HepG2 (cell line): ENCODE results near the gene FCHO1. TPM values are rescaled to one million over a fixed set of nuclear protein-coding genes. Genes with fewer than 3 reads are reported as not detected.

Source experiments
- ATAC-seq: fragments of 200-7000 bp; cut with Tn5 transposase; 3 replicates; pipeline ENCODE4 v1.9.1; 2020; ENCODE audit warnings: mild to moderate bottlenecking, moderate library complexity
- BruUV-seq: library from RNA; stranded (reverse); fragments of 400-500 nt; replicated peaks from 2 replicates; lab custom pipeline; 2021; lab: Mats Ljungman, UMichigan
- CTCF ChIA-PET: fragments of 300-600 bp; formaldehyde crosslinking; extraction: SDS; loops from one replicate; lab custom pipeline; 2021; ENCODE audit warnings: low total read pairs, inconsistent platforms, low intra/inter-chr PET ratio; lab: Yijun Ruan, JAX
- POLR2A ChIA-PET: fragments of 350-600 bp; sonication (Branson Sonifier 250); formaldehyde crosslinking; loops from one replicate; lab custom pipeline; 2020; ENCODE audit warnings: antibody characterized with exemption, inconsistent platforms; lab: Yijun Ruan, JAX
- DNase-seq: peaks from one replicate; pipeline ENCODE4 v3.0.0-alpha.2; 2015; ENCODE audit warnings: low spot score
- FAIRE-seq: peaks from 3 replicates; lab custom pipeline; 2011; peaks lifted over from hg19 to GRCh38; lab: Jason Lieb, UNC
- H2AFZ ChIP-seq: one replicate; pipeline ENCODE4 v1.6.1; 2011; ENCODE audit warnings: low read length, inconsistent platforms
- H3K27ac ChIP-seq: fragments of 300-600 bp; 3 replicates; pipeline ENCODE4 v1.8.0; 2011; ENCODE audit warnings: mixed run types, mild to moderate bottlenecking, mixed read lengths, low read length, inconsistent platforms; ENCODE audit not compliant: insufficient read depth; ENCODE audit errors: extremely low read length
- H3K27me3 ChIP-seq, 2 experiments: fragments of 200-600 bp in 1 of 2; 2 replicates in 1 of 2; 3 replicates in 1 of 2; pipeline versions ENCODE4 v1.6.0 to v1.8.0; 2011; ENCODE audit warnings: low read length in 2 of 2, mild to moderate bottlenecking in 2 of 2, moderate library complexity in 2 of 2, inconsistent platforms in 1 of 2; ENCODE audit not compliant: insufficient read depth in 2 of 2, control insufficient read depth in 1 of 2
- H3K36me3 ChIP-seq, 2 experiments: fragments of 200-600 bp in 1 of 2; replicated peaks in 1 of 2; 2 replicates in 1 of 2; 3 replicates in 1 of 2; pipeline versions ENCODE4 v1.5.1 to v1.8.0; 2011; ENCODE audit warnings: low read length in 2 of 2, inconsistent platforms in 1 of 2; ENCODE audit not compliant: insufficient read depth in 2 of 2, control insufficient read depth in 1 of 2
- H3K4me1 ChIP-seq: 2 replicates; pipeline ENCODE4 v1.5.1; 2012; ENCODE audit warnings: low read length, inconsistent platforms; ENCODE audit not compliant: insufficient read depth
- H3K4me2 ChIP-seq: 2 replicates; pipeline ENCODE4 v1.6.0; 2011; ENCODE audit warnings: low read depth, low read length, inconsistent platforms
- H3K4me3 ChIP-seq, 3 experiments: fragments of 200-600 bp in 1 of 3; sonication (generic), shearing (Covaris generic) in 1 of 3; replicated peaks in 1 of 3; 2 replicates each; pipeline ENCODE4 v1.5.1; 2011 to 2016; ENCODE audit warnings: low read length in 3 of 3, inconsistent platforms in 2 of 3, low read depth in 2 of 3, mild to moderate bottlenecking in 2 of 3, control low read depth in 1 of 3, mixed read lengths in 1 of 3; ENCODE audit not compliant: insufficient read depth in 1 of 3
- H3K79me2 ChIP-seq: one replicate; pipeline ENCODE4 v1.6.1; 2011; ENCODE audit warnings: low read length, inconsistent platforms; ENCODE audit not compliant: insufficient read depth
- H3K9ac ChIP-seq: 2 replicates; pipeline ENCODE4 v1.6.0; 2011; ENCODE audit warnings: mild to moderate bottlenecking, low read depth, low read length, inconsistent platforms; ENCODE audit not compliant: insufficient read depth
- H3K9me3 ChIP-seq: 2 replicates; pipeline ENCODE4 v1.5.1; 2012; ENCODE audit warnings: mild to moderate bottlenecking, low read length
- H4K20me1 ChIP-seq: 2 replicates; pipeline ENCODE4 v1.6.0; 2011; ENCODE audit warnings: inconsistent platforms, mild to moderate bottlenecking, low read length, moderate library complexity; ENCODE audit not compliant: insufficient read depth
- CC2D1A ChIP-seq: sonication (generic); formaldehyde crosslinking; IDR thresholded peaks from 2 replicates; pipeline ENCODE4 v1.8.1; 2023; ENCODE audit warnings: mild to moderate bottlenecking, missing genetic modification reagents
- GFI1 ChIP-seq: sonication (generic); formaldehyde crosslinking; IDR thresholded peaks from 2 replicates; pipeline ENCODE4 v1.5.0; 2020; ENCODE audit warnings: missing genetic modification reagents, mild to moderate bottlenecking, borderline replicate concordance
- JDP2 ChIP-seq: sonication (generic); formaldehyde crosslinking; IDR thresholded peaks from 2 replicates; pipeline ENCODE4 v1.8.1; 2022; ENCODE audit warnings: missing genetic modification reagents, borderline replicate concordance
- NR2C2 ChIP-seq: sonication (generic); formaldehyde crosslinking; IDR thresholded peaks from 2 replicates; pipeline ENCODE4 v1.4.0; 2020; ENCODE audit warnings: missing genetic modification reagents, mild to moderate bottlenecking, moderate library complexity, borderline replicate concordance
- SKIL ChIP-seq: sonication (generic); formaldehyde crosslinking; IDR thresholded peaks from 2 replicates; pipeline ENCODE4 v1.8.0; 2022; ENCODE audit warnings: missing genetic modification reagents, mild to moderate bottlenecking, moderate library complexity, borderline replicate concordance
- YEATS2 ChIP-seq: sonication (generic); formaldehyde crosslinking; IDR thresholded peaks from 2 replicates; pipeline ENCODE4 v1.4.0; 2020; ENCODE audit warnings: missing genetic modification reagents, borderline replicate concordance
- ZBTB4 ChIP-seq: sonication (generic); formaldehyde crosslinking; IDR thresholded peaks from 2 replicates; pipeline ENCODE4 v1.4.0; 2020; ENCODE audit warnings: missing genetic modification reagents, mild to moderate bottlenecking, borderline replicate concordance
- ZMYM3 ChIP-seq: sonication (generic); formaldehyde crosslinking; IDR thresholded peaks from 2 replicates; pipeline ENCODE4 v1.5.1; 2020; ENCODE audit warnings: mild to moderate bottlenecking, missing genetic modification reagents
- ZNF333 ChIP-seq: sonication (generic); formaldehyde crosslinking; IDR thresholded peaks from 2 replicates; pipeline ENCODE4 v1.4.0; 2020; ENCODE audit warnings: mild to moderate bottlenecking, missing genetic modification reagents, borderline replicate concordance
- ZNF569 ChIP-seq: sonication (generic); formaldehyde crosslinking; IDR thresholded peaks from 2 replicates; pipeline ENCODE4 v1.5.0; 2020; ENCODE audit warnings: mild to moderate bottlenecking, missing genetic modification reagents, moderate library complexity, borderline replicate concordance
- ZNF709 ChIP-seq: sonication (generic); formaldehyde crosslinking; IDR thresholded peaks from 2 replicates; pipeline ENCODE4 v1.5.0; 2020; ENCODE audit warnings: mild to moderate bottlenecking, missing genetic modification reagents
- ZNF772 ChIP-seq: sonication (generic); formaldehyde crosslinking; IDR thresholded peaks from 2 replicates; pipeline ENCODE4 v1.5.0; 2020; ENCODE audit warnings: mild to moderate bottlenecking, missing genetic modification reagents
- ZNF792 ChIP-seq: IDR thresholded peaks from 2 replicates; pipeline ENCODE4 v1.6.1; 2016
- ZSCAN5A ChIP-seq: sonication (generic); formaldehyde crosslinking; IDR thresholded peaks from 2 replicates; pipeline ENCODE4 v1.8.0; 2022; ENCODE audit warnings: mild to moderate bottlenecking, missing genetic modification reagents, borderline replicate concordance
- WGBS: methylation state at CpG from one replicate; pipeline ENCODE4 v1.1.6; 2017; ENCODE audit warnings: low lambda C conversion rate; 5-methylcytosine and 5-hydroxymethylcytosine counted together
- in situ Hi-C: cut with HindIII; loops from 2 replicates; pipeline ENCODE4 v1.10.0; 2017; ENCODE audit warnings: low pct_unique_long_range_greater_than_20kb; ENCODE audit not compliant: extremely low pct_ligation_motif_present
- intact Hi-C: fragments of 100-400 bp; cut with micrococcal nuclease; formaldehyde crosslinking; loops from one replicate; pipeline ENCODE4 v1.10.0; 2022; ENCODE audit not compliant: unreplicated experiment
- polyA plus RNA-seq, 8 experiments: library from polyadenylated mRNA; depleted of rRNA in 3 of 8; stranded (reverse) in 7 of 8; unstranded in 1 of 8; fragments of >200 nt; fragmentation: Illumina TruSeq in 4 of 8; extraction: Trizol in 4 of 8; gene quantifications; 2 replicates each; pipeline versions ENCODE4 v1.2.1 to v1.2.3, GENCODE V29; 2011 to 2016; ENCODE audit warnings: low read depth in 4 of 8, missing spikeins in 1 of 8, mixed read lengths in 1 of 8; ENCODE audit not compliant: insufficient read depth in 1 of 8
- total RNA-seq, 5 experiments: library from RNA; depleted of rRNA; stranded (reverse); fragments of >200 nt; fragmentation: Illumina TruSeq; extraction: Trizol; gene quantifications; 2 replicates each; pipeline ENCODE4 v1.2.3, GENCODE V29; 2016; ENCODE audit warnings: low read depth in 1 of 5
- TF ChIP-seq, protein P1 (sequence below): fragments of 450-650 bp; IDR thresholded peaks from 2 replicates; pipeline ENCODE4 v1.6.1; 2017; ENCODE audit warnings: mild to moderate bottlenecking

Gene FCHO1
- total and polyA plus RNA-seq, 2 of the 13 experiments (the other 11 are each of a cell fraction or from before 2014, with no cell fraction given), result 1.3 to 3.1 TPM

DNA sequence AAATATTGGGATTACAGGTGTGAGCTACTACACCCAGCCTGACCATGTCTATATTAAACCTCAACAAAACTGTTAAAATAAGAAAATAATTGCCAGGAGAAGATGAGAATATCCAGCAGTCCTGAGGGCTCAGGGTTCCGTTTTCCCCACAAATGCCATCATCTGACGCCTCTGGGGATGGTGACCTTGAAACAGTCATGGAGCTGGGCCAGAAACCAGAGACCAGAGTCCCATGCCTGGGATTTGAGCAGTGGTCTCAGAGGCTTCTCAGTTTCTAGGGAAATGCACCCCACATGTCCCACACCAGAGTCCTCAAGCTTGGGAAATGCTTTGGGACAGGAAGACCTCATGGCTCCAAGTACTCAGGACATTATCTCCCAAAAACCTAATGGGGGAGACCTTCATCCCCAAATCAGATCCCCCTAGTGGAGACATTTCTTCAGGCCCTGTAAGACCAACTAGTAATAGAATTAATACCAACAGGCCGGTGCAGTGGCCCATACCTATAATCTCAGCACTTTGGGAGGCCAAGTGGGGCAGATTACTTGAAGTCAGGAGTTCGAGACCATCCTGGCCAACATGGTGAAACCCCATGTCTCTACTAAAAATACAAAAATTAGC is 34.9 kb upstream of the FCHO1 start:
- Histone ChIP-seq H3K4me2 (no peak overlapping the region), H3K27ac (no peak overlapping the region), H3K4me1 (peaks cover 42% of the 10 kb centered on the region), H3K79me2 (peaks cover 16% of the 10 kb centered on the region), H3K9ac (no peak overlapping the region), H2AFZ (no peak overlapping the region), H4K20me1 (peaks cover 11% of the 10 kb centered on the region; the same call in 1 of the 2 replicates), H3K36me3 (no peaks in the 10 kb centered on the region), H3K4me3 (no peak overlapping the region), H3K9me3 (no peaks in the 10 kb centered on the region), H3K27me3 (no peaks in the 10 kb centered on the region; a peak in 1 of 5 replicates)
- no TSS peak for BruUV-seq
- intact Hi-C loops (no loop called here), in situ Hi-C loops (no loop called here)
- no peak for FAIRE-seq
- no peak for ATAC-seq
- DNase-seq, result peak; percentile 9
- ChIA-PET POLR2A (no interaction called here), CTCF (no interaction called here)
- 32% methylated on average over 4 of the region's 4 CpGs for WGBS
- no peak for TF ChIP-seq ZNF333
- no peak for TF ChIP-seq ZSCAN5A
- no peak for TF ChIP-seq SKIL (CRISPR knock-in tag)
- TF ChIP-seq, protein P1, sequence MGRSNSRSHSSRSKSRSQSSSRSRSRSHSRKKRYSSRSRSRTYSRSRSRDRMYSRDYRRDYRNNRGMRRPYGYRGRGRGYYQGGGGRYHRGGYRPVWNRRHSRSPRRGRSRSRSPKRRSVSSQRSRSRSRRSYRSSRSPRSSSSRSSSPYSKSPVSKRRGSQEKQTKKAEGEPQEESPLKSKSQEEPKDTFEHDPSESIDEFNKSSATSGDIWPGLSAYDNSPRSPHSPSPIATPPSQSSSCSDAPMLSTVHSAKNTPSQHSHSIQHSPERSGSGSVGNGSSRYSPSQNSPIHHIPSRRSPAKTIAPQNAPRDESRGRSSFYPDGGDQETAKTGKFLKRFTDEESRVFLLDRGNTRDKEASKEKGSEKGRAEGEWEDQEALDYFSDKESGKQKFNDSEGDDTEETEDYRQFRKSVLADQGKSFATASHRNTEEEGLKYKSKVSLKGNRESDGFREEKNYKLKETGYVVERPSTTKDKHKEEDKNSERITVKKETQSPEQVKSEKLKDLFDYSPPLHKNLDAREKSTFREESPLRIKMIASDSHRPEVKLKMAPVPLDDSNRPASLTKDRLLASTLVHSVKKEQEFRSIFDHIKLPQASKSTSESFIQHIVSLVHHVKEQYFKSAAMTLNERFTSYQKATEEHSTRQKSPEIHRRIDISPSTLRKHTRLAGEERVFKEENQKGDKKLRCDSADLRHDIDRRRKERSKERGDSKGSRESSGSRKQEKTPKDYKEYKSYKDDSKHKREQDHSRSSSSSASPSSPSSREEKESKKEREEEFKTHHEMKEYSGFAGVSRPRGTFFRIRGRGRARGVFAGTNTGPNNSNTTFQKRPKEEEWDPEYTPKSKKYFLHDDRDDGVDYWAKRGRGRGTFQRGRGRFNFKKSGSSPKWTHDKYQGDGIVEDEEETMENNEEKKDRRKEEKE, result no peak
- no peak for TF ChIP-seq ZMYM3 (CRISPR knock-in tag)
- TF ChIP-seq ZBTB4 (CRISPR knock-in tag), result no peak
- TF ChIP-seq GFI1 (CRISPR knock-in tag), result no peak
- TF ChIP-seq CC2D1A (CRISPR knock-in tag), result no peak
- no peak for TF ChIP-seq ZNF792 (CRISPR knock-in tag)
- TF ChIP-seq JDP2 (CRISPR knock-in tag), result no peak
- TF ChIP-seq ZNF709 (CRISPR knock-in tag), result no peak
- TF ChIP-seq NR2C2 (CRISPR knock-in tag), result no peak
- no peak for TF ChIP-seq ZNF569 (CRISPR knock-in tag)
- TF ChIP-seq YEATS2 (CRISPR knock-in tag), result no peak
- TF ChIP-seq ZNF772 (CRISPR knock-in tag), result no peak
